Kidney epithelial cell (primary cell): ENCODE results near the gene NFATC2. TPM values are rescaled to one million over a fixed set of nuclear protein-coding genes. Genes with fewer than 3 reads are reported as not detected.

ENCODE experiments used
- DNase-seq: peaks from one replicate; pipeline ENCODE4 v3.0.0-alpha.2; 2010; ENCODE audit warnings: low read depth
- H3K27me3 ChIP-seq: 2 replicates; pipeline ENCODE4 v1.6.0; 2011; ENCODE audit warnings: low read length; ENCODE audit not compliant: control insufficient read depth, insufficient read depth
- H3K36me3 ChIP-seq: 2 replicates; pipeline ENCODE4 v1.5.1; 2011; ENCODE audit warnings: low read length; ENCODE audit not compliant: control insufficient read depth, insufficient read depth
- H3K4me3 ChIP-seq: 2 replicates; pipeline ENCODE4 v1.5.1; 2011; ENCODE audit warnings: low read depth, mild to moderate bottlenecking, control low read depth, low read length
- total RNA-seq: library from RNA; depleted of rRNA; stranded (reverse); fragments of >200 nt; gene quantifications from 2 replicates; pipeline ENCODE4 v1.2.3, GENCODE V29; 2015
- TF ChIP-seq, protein P1 (sequence below): IDR thresholded peaks from 2 replicates; pipeline ENCODE4 v1.5.1; 2011; ENCODE audit warnings: mild to moderate bottlenecking, moderate library complexity, low read length, control low read depth, inconsistent platforms; ENCODE audit not compliant: insufficient read depth, poor library complexity, severe bottlenecking

The NFATC2 gene
- total RNA-seq, 1 donor from 2014 or later: 2.9 TPM

DNA sequence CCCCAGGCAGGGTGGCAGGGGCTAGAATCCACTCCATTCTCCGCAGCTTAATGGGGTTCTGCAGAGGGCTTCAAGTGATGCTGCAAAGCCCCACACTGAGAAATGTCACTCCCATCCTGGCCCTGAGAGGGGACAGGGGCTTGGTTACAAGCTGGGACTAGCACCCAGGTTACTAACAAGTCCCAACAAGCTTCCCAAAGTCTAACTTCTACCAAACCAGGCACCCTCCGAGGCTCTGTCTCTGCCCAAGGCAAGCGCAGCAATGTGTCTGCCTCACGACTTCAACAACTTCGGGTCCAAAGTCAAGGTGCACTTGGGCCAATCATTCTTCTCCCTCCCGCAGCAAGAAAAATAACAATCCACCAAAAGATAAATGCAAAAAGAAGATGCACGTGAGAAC, 45.6 kb downstream of the NFATC2 start:
- DNase-seq: no peak
- TF ChIP-seq, protein P1, sequence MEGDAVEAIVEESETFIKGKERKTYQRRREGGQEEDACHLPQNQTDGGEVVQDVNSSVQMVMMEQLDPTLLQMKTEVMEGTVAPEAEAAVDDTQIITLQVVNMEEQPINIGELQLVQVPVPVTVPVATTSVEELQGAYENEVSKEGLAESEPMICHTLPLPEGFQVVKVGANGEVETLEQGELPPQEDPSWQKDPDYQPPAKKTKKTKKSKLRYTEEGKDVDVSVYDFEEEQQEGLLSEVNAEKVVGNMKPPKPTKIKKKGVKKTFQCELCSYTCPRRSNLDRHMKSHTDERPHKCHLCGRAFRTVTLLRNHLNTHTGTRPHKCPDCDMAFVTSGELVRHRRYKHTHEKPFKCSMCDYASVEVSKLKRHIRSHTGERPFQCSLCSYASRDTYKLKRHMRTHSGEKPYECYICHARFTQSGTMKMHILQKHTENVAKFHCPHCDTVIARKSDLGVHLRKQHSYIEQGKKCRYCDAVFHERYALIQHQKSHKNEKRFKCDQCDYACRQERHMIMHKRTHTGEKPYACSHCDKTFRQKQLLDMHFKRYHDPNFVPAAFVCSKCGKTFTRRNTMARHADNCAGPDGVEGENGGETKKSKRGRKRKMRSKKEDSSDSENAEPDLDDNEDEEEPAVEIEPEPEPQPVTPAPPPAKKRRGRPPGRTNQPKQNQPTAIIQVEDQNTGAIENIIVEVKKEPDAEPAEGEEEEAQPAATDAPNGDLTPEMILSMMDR: no peak
- Histone ChIP-seq H3K36me3 (no peaks in the 10 kb centered on the region), H3K4me3 (no peak overlapping the region), H3K27me3 (no peaks in the 10 kb centered on the region)

DNA sequence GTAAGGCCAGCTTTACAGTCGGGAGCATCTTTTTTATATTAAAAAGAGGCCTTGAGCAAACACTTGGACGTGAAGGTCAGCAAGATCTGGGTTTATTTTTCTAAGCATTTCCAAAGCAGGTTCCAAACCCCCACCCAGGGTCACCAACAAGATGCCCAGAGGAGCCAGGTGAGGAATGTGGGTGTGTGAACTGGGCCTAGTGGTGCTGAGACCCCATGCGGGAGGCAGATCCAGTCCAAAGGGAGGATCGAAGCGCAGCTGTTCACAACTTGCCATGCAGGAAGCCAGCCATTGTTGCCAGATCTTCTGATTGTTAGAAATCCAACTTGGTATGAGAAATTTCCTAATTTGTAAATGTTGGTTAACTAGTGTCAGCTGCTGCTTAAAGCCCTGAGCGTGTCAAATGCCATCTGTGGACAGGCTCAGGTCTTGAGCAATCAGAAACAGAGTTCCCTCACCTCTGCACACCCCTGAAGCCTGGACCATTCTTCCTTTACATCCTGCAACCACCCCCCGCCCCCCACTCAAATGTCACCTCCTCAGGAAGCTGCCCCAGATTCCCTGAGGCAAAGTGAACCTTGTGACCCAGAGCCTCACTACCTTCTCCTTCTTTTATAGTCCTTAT, 46.5 kb downstream of the NFATC2 start:
- Histone ChIP-seq H3K4me3 (no peak overlapping the region), H3K27me3 (no peaks in the 10 kb centered on the region), H3K36me3 (no peaks in the 10 kb centered on the region)
- TF ChIP-seq, protein P1: no peak
- DNase-seq: no peak

DNA sequence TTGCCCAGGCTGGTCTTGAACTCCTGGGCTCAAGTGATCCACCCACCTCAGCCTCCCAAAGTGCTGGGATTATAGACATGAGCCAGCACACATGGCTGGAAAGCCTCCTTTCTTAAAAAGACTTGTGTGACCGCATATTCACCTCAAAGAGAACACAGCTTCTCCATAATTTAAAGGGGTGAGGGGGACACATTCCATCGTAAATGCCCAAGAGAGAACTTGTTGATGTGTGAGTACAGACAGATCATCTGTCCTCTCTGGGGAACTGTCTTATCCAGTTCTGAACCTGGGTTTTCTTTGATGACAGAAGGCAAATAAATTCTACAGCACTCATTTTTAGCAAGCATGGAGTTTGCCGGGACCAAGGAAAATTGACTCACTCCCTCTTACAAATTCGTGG, 47.2 kb downstream of the NFATC2 start:
- H3K4me3 ChIP-seq: no peak overlapping the region
- no peaks in the 10 kb centered on the region for H3K27me3 ChIP-seq
- no peak for DNase-seq
- H3K36me3 ChIP-seq: no peaks in the 10 kb centered on the region
- TF ChIP-seq, protein P1: no peak

DNA sequence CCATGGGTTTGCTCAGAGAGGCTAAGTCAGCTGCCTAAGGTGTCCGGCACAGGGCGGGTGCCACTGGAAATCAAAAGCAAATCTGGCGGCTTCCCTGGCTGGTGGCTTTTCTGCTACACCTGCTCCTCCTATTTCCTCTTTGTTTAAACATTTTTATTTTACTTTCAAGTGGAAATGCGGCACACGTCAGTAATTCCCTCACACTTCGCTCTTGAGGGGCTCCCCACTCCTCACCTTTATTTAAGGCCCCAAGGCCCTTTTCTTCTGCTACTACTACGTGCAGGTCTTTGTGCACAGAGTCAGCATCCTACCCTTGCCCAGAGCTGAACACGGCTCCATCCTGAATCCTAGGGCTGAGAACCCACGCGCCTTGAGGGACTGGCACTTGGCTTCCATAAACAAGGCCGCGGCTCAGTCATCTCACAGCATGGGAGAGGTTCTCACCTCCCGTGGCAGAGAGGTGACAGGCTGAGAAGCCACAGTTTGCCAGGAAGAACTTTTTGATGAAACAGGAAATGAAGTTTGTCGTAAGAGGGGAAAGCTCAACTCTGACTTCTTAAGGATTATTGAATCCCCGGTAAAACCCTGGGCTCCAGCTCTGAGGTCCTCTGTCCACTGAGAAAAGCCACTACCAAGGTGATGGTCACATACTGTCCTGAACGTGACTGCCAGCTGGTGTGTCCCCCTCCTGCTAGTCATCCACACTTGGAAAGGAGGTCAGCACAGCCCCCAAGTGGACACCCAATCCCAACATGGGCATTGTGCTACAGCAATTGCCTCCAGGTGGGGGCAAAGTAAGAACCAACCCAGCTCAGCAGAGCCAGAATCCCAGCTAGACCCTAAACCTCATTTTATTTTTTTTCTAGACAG, 48.0 kb downstream of the NFATC2 start:
- H3K27me3 ChIP-seq: no peaks in the 10 kb centered on the region
- H3K4me3 ChIP-seq: no peak overlapping the region
- TF ChIP-seq, protein P1: no peak
- no peak for DNase-seq
- no peaks in the 10 kb centered on the region for H3K36me3 ChIP-seq

DNA sequence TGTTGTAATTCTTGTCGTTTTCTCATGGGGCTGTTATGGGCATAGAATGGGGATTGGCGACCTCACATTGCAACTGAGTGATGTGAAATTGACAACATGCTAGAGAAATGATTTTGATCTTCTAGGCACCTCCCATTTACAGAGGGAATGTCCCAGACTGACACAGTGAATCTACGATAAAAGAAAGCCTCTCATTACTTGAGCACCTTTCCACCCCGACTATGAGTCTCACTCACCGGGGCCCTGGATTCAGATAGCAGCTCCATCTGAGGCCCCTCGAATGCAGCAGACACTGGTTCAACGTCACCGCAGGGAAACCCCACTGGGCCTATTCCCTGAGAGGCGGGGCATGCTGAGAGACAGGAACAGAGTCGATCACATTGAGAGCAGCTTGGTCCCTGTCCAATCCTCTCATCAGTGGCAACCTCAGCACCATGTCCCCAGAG, 49.1 kb downstream of the NFATC2 start:
- no peaks in the 10 kb centered on the region for H3K27me3 ChIP-seq
- H3K36me3 ChIP-seq: no peaks in the 10 kb centered on the region
- H3K4me3 ChIP-seq: no peak overlapping the region
- DNase-seq: no peak
- TF ChIP-seq, protein P1: no peak
